Liver (tissue), 3 donors: Measurements from ENCODE around the gene PIEZO1.

Experiments
- CTCF ChIP-seq: fragments of 150-350 bp; IDR thresholded peaks from 2 replicates; pipeline ENCODE4 v1.5.1; 2017; ENCODE audit warnings: improper control_type of control experiment, low read depth, low read length; ENCODE audit not compliant: missing input control
- EGR1 ChIP-seq, 2 donors: IDR thresholded peaks; 2 replicates each; pipeline ENCODE4 v1.6.1; 2016 to 2018; ENCODE audit warnings: antibody characterized with exemption in 2 of 2, low read depth in 2 of 2
- FOXA2 ChIP-seq: IDR thresholded peaks from 2 replicates; pipeline ENCODE4 v1.6.1; 2016; ENCODE audit warnings: antibody characterized with exemption
- JUND ChIP-seq, 2 donors: IDR thresholded peaks; 2 replicates each; pipeline ENCODE4 v1.6.1; 2016; ENCODE audit warnings: antibody characterized with exemption in 2 of 2
- RAD21 ChIP-seq, 2 donors: IDR thresholded peaks; 2 replicates each; pipeline ENCODE4 v1.6.1; 2016; ENCODE audit warnings: antibody characterized with exemption in 2 of 2, mild to moderate bottlenecking in 2 of 2
- REST ChIP-seq: IDR thresholded peaks from 2 replicates; pipeline ENCODE4 v1.6.1; 2016; ENCODE audit warnings: antibody characterized with exemption, mild to moderate bottlenecking
- TAF1 ChIP-seq: conservative IDR thresholded peaks from 2 replicates; pipeline ENCODE4 v1.6.1; 2016; ENCODE audit warnings: antibody characterized with exemption, mild to moderate bottlenecking
- YY1 ChIP-seq: IDR thresholded peaks from 2 replicates; pipeline ENCODE4 v1.6.1; 2016; ENCODE audit warnings: antibody characterized with exemption, mild to moderate bottlenecking
- ZBTB33 ChIP-seq: IDR thresholded peaks from 2 replicates; pipeline ENCODE4 v1.6.1; 2016; ENCODE audit warnings: antibody characterized with exemption
- donor health status: healthy.
- donor health status: healthy.

- TF ChIP-seq RAD21 (IDR thresholded peaks at IDR 0.05): no peak
- no peak for TF ChIP-seq FOXA2
- no peak for TF ChIP-seq CTCF
- no peak for TF ChIP-seq YY1
- no peak for TF ChIP-seq TAF1
- TF ChIP-seq JUND (IDR thresholded peaks at IDR 0.05): no peak
- TF ChIP-seq ZBTB33: no peak
- TF ChIP-seq REST: no peak
- no peak for TF ChIP-seq EGR1 (IDR thresholded peaks at IDR 0.05; ENCODE audit: low read depth in 2 of 2)
These were observed 18.0 kb downstream of the PIEZO1 start for GRCh38 chr16:88766975-88767374.
